ENCODE data around the gene THSD4.

THSD4 gene

DNA sequence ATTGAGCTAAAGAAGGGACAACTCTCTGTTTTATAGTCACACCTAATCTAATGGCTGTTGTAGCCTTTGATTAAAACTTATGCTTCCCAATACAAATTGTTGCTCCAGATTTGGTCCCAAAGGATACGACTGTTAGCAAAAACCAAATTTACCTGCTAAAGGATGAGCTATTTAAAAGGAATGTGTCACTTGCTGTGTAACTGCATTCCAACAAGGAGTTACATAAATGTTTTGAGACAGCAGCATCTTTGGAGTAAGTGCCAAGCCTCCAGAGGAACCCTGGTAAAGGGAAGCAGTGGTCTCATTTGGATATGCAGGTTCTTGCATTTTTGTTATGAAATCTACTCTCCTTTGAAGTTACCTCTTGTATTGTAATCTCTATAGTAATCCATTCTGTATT is 233.3 kb downstream of the THSD4 start:
- no peak overlapping the region for H3K4me3 ChIP-seq (ENCODE audit: insufficient read depth, low read depth, low read length, poor library complexity, severe bottlenecking)
- H3K27ac ChIP-seq (ENCODE audit: insufficient read depth, low read length, poor library complexity, severe bottlenecking), result no peak overlapping the region
- DNase-seq, result no peak

GRCh38 chr15:71349336-71349735 is 234.1 kb downstream of the THSD4 start:
- no peak for DNase-seq
- no peak overlapping the region for H3K4me3 ChIP-seq (ENCODE audit: insufficient read depth, low read depth, low read length, poor library complexity, severe bottlenecking)
- no peak overlapping the region for H3K27ac ChIP-seq (ENCODE audit: insufficient read depth, low read length, poor library complexity, severe bottlenecking)
- H3K9me3 ChIP-seq (ENCODE audit: control insufficient read depth, low read length), result no peaks in the 10 kb centered on the region
- no peaks in the 10 kb centered on the region for H3K4me1 ChIP-seq (ENCODE audit: control insufficient read depth, insufficient read depth, low read length, poor library complexity, severe bottlenecking)
- no peaks in the 10 kb centered on the region for H3K27me3 ChIP-seq (replicated peaks; ENCODE audit: control insufficient read depth, insufficient read depth, low read length, poor library complexity, severe bottlenecking)
- no peaks in the 10 kb centered on the region for H3K36me3 ChIP-seq (ENCODE audit: control insufficient read depth, insufficient read depth, low read length)

More for the DNA sequence above, 233.3 kb downstream of the THSD4 start:
- no peaks in the 10 kb centered on the region for H3K27me3 ChIP-seq (replicated peaks; ENCODE audit: control insufficient read depth, insufficient read depth, low read length, poor library complexity, severe bottlenecking)
- H3K9me3 ChIP-seq (ENCODE audit: control insufficient read depth, low read length), result no peaks in the 10 kb centered on the region
- no peaks in the 10 kb centered on the region for H3K36me3 ChIP-seq (ENCODE audit: control insufficient read depth, insufficient read depth, low read length)
- no peaks in the 10 kb centered on the region for H3K4me1 ChIP-seq (ENCODE audit: control insufficient read depth, insufficient read depth, low read length, poor library complexity, severe bottlenecking)

- no peak for DNase-seq
- Histone ChIP-seq H3K9me3 (ENCODE audit: control insufficient read depth, low read length) (no peaks in the 10 kb centered on the region), H3K27me3 (replicated peaks; ENCODE audit: control insufficient read depth, insufficient read depth, low read length, poor library complexity, severe bottlenecking) (no peaks in the 10 kb centered on the region), H3K27ac (ENCODE audit: insufficient read depth, low read length, poor library complexity, severe bottlenecking) (no peak overlapping the region), H3K4me1 (ENCODE audit: control insufficient read depth, insufficient read depth, low read length, poor library complexity, severe bottlenecking) (no peaks in the 10 kb centered on the region), H3K36me3 (ENCODE audit: control insufficient read depth, insufficient read depth, low read length) (no peaks in the 10 kb centered on the region), H3K4me3 (ENCODE audit: insufficient read depth, low read depth, low read length, poor library complexity, severe bottlenecking) (no peak overlapping the region)
Observed at GRCh38 chr15:71349736-71350526, 234.7 kb downstream of the THSD4 start.

DNA sequence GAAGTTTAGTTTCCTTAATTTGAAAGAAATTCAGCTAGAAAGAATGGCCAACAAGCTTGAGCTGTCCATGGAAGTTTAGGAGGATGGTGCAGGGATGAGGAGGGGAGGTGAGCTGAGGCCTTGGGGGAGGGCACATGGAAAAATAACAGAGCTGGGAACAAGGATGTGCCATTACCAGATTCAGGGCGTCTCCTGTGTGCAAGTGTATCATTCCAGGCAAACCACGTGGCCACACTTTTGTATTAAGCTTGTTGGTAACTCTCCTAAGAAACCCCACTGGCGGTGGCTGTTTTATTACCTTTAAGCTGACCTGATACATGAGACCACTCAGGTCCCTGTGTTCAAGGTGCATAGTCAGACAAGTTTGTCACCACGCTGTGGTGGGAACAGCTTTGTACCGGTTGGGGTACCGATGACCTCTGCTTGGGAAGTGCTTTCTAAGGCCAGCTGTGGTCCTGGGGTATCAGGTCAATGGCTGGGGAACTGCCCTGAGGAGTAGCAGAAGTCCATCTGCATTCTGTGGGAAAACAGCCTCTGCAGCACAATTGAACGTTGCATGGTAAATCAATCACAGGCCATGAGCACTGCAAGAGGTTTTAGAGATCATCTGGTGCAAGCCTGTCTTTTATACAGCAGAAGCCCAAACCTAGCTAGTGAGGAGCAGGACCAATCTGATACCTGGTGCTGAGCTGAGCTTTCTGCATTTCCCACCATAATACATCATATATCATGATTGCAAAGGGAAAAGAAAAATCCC is 235.5 kb downstream of the THSD4 start:
- no peaks in the 10 kb centered on the region for H3K36me3 ChIP-seq (ENCODE audit: control insufficient read depth, insufficient read depth, low read length)

DNA sequence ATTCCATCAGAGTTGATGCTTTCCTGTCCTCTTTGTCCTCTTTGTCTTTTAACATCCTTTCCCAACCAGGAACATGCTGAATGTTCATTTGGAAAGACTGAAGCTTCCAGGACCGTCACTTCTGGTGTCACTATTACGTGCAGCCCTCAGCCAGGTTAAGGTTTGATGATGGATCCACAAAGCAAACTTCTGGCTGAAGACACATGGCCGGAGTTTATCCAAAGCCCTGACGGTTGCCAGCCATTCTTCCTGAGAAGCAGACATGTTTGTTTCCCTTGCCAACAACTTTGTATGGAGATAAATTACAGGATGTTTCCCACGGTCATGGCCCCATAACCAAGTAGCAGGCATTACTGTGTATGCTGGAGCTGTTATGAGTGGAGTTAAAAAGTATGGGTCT is 236.9 kb downstream of the THSD4 start:
- Histone ChIP-seq H3K9me3 (ENCODE audit: control insufficient read depth, low read length) (no peaks in the 10 kb centered on the region), H3K4me3 (ENCODE audit: insufficient read depth, low read depth, low read length, poor library complexity, severe bottlenecking) (no peak overlapping the region), H3K36me3 (ENCODE audit: control insufficient read depth, insufficient read depth, low read length) (no peaks in the 10 kb centered on the region), H3K27me3 (replicated peaks; ENCODE audit: control insufficient read depth, insufficient read depth, low read length, poor library complexity, severe bottlenecking) (no peaks in the 10 kb centered on the region), H3K27ac (ENCODE audit: insufficient read depth, low read length, poor library complexity, severe bottlenecking) (no peak overlapping the region), H3K4me1 (ENCODE audit: control insufficient read depth, insufficient read depth, low read length, poor library complexity, severe bottlenecking) (no peaks in the 10 kb centered on the region)
- no peak for DNase-seq

More for the DNA sequence above, 235.5 kb downstream of the THSD4 start:
- no peaks in the 10 kb centered on the region for H3K9me3 ChIP-seq (ENCODE audit: control insufficient read depth, low read length)
- H3K4me3 ChIP-seq (ENCODE audit: insufficient read depth, low read depth, low read length, poor library complexity, severe bottlenecking), result no peak overlapping the region
- DNase-seq, result no peak
- H3K4me1 ChIP-seq (ENCODE audit: control insufficient read depth, insufficient read depth, low read length, poor library complexity, severe bottlenecking), result no peaks in the 10 kb centered on the region
- no peaks in the 10 kb centered on the region for H3K27me3 ChIP-seq (replicated peaks; ENCODE audit: control insufficient read depth, insufficient read depth, low read length, poor library complexity, severe bottlenecking)
- no peak overlapping the region for H3K27ac ChIP-seq (ENCODE audit: insufficient read depth, low read length, poor library complexity, severe bottlenecking)

DNA sequence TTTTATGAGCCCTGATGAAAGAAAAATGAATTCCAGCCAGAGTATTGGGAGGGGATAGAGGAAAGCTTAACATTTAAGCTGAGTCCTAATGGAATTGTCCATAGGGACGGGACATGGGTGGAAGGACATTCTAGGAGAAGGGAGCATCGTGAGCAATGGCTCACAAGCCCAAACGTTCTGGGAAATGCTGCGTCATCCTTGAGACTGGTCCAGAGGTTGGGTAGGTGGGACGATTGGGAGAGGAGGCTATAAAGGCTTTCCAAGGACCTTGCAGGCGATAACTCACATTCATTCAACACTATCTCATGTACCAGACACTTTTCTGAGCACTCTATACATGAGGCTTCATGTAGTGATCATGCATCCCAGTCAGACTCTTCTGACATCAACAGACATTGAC is 237.5 kb downstream of the THSD4 start:
- H3K9me3 ChIP-seq (ENCODE audit: control insufficient read depth, low read length), result no peaks in the 10 kb centered on the region
- H3K27me3 ChIP-seq (replicated peaks; ENCODE audit: control insufficient read depth, insufficient read depth, low read length, poor library complexity, severe bottlenecking), result no peaks in the 10 kb centered on the region

DNA sequence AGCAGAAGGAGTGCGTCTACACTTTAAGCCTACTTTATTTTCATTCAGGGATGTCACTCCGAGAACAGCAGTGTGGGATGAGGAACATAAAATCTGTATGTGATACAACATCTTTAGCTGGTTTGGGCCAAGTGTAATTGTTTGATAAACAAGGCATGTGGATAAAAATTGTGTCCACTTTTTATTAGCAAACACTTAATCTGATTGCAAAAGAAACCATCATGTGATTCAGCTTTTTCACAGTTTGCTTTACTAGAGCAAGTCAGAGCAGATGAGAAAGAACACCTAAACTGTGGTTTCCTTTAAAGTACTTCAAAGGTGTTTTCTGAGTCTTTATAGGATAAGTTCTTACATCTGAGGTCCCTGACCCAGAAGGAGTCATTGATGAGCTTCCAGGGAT is 237.9 kb downstream of the THSD4 start:
- no peaks in the 10 kb centered on the region for H3K36me3 ChIP-seq (ENCODE audit: control insufficient read depth, insufficient read depth, low read length)
- H3K9me3 ChIP-seq (ENCODE audit: control insufficient read depth, low read length), result no peaks in the 10 kb centered on the region
- no peak for DNase-seq
- H3K4me3 ChIP-seq (ENCODE audit: insufficient read depth, low read depth, low read length, poor library complexity, severe bottlenecking), result no peak overlapping the region
- no peaks in the 10 kb centered on the region for H3K4me1 ChIP-seq (ENCODE audit: control insufficient read depth, insufficient read depth, low read length, poor library complexity, severe bottlenecking)
- H3K27me3 ChIP-seq (replicated peaks; ENCODE audit: control insufficient read depth, insufficient read depth, low read length, poor library complexity, severe bottlenecking), result no peaks in the 10 kb centered on the region
- no peak overlapping the region for H3K27ac ChIP-seq (ENCODE audit: insufficient read depth, low read length, poor library complexity, severe bottlenecking)

More for the DNA sequence above, 237.5 kb downstream of the THSD4 start:
- no peak overlapping the region for H3K4me3 ChIP-seq (ENCODE audit: insufficient read depth, low read depth, low read length, poor library complexity, severe bottlenecking)
- DNase-seq, result no peak
- H3K4me1 ChIP-seq (ENCODE audit: control insufficient read depth, insufficient read depth, low read length, poor library complexity, severe bottlenecking), result no peaks in the 10 kb centered on the region
- H3K27ac ChIP-seq (ENCODE audit: insufficient read depth, low read length, poor library complexity, severe bottlenecking), result no peak overlapping the region
- no peaks in the 10 kb centered on the region for H3K36me3 ChIP-seq (ENCODE audit: control insufficient read depth, insufficient read depth, low read length)

DNA sequence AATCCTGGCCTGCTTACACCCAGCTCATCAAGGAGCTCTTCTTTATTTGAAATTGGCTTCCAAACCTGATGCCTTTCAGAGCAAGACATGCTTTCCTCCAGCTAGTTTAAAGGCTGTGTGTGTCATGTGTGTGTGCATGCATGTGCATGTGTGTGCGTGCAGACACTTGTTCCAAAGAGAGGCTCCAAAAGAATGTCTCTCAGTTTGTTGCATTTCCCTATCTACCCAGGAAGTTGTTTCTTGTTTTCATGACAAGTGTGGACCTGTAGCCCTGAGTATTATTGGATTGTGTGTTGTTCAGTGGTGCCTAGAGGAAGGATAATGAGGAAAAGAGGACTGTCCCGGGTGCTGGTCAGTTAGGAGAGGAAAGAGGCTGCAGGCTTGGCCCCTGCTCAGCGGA is 240.0 kb downstream of the THSD4 start:
- Histone ChIP-seq H3K36me3 (ENCODE audit: control insufficient read depth, insufficient read depth, low read length) (no peaks in the 10 kb centered on the region), H3K4me1 (ENCODE audit: control insufficient read depth, insufficient read depth, low read length, poor library complexity, severe bottlenecking) (no peaks in the 10 kb centered on the region), H3K9me3 (ENCODE audit: control insufficient read depth, low read length) (no peaks in the 10 kb centered on the region), H3K4me3 (ENCODE audit: insufficient read depth, low read depth, low read length, poor library complexity, severe bottlenecking) (no peak overlapping the region), H3K27me3 (replicated peaks; ENCODE audit: control insufficient read depth, insufficient read depth, low read length, poor library complexity, severe bottlenecking) (no peaks in the 10 kb centered on the region), H3K27ac (ENCODE audit: insufficient read depth, low read length, poor library complexity, severe bottlenecking) (no peak overlapping the region)
- DNase-seq, result no peak

- Histone ChIP-seq H3K27ac (ENCODE audit: insufficient read depth, low read length, poor library complexity, severe bottlenecking) (no peak overlapping the region), H3K4me1 (ENCODE audit: control insufficient read depth, insufficient read depth, low read length, poor library complexity, severe bottlenecking) (no peaks in the 10 kb centered on the region), H3K36me3 (ENCODE audit: control insufficient read depth, insufficient read depth, low read length) (no peaks in the 10 kb centered on the region), H3K4me3 (ENCODE audit: insufficient read depth, low read depth, low read length, poor library complexity, severe bottlenecking) (no peak overlapping the region), H3K27me3 (replicated peaks; ENCODE audit: control insufficient read depth, insufficient read depth, low read length, poor library complexity, severe bottlenecking) (no peaks in the 10 kb centered on the region), H3K9me3 (ENCODE audit: control insufficient read depth, low read length) (no peaks in the 10 kb centered on the region)
- no peak for DNase-seq
Observed at GRCh38 chr15:71357321-71357732, 242.1 kb downstream of the THSD4 start.

DNA sequence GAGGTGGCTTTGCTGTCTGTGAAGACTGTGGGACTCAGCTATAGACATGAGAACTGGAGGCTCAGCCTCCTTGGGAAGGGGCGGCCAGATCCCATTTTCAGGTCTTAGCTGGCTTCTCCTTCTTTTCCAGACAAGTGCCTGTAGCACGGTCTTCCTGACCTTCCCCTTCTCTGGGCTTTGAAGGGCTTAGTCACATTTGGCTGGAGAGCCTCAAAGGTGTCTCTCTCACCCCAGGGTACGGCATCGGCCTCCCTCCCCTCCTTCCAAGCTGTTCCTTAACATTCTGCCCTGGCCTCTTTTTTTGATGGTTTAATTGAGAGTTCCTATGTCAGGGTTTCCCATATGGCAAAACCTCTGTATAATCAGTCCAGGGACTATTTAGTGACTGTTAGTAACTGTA is 242.7 kb downstream of the THSD4 start:
- Histone ChIP-seq H3K4me1 (ENCODE audit: control insufficient read depth, insufficient read depth, low read length, poor library complexity, severe bottlenecking) (no peaks in the 10 kb centered on the region), H3K27ac (ENCODE audit: insufficient read depth, low read length, poor library complexity, severe bottlenecking) (no peak overlapping the region), H3K36me3 (ENCODE audit: control insufficient read depth, insufficient read depth, low read length) (no peaks in the 10 kb centered on the region), H3K9me3 (ENCODE audit: control insufficient read depth, low read length) (no peaks in the 10 kb centered on the region), H3K4me3 (ENCODE audit: insufficient read depth, low read depth, low read length, poor library complexity, severe bottlenecking) (no peak overlapping the region), H3K27me3 (replicated peaks; ENCODE audit: control insufficient read depth, insufficient read depth, low read length, poor library complexity, severe bottlenecking) (no peaks in the 10 kb centered on the region)
- DNase-seq, result no peak

All from effector memory CD4-positive, alpha-beta T cell (primary cell).